HG02571 (cell line): Measurements from ENCODE around the gene CARD19.
A peak's percentile ranks its signal among the peaks of the same experiment; 100 is the strongest.

Source experiments
- ATAC-seq: cut with Tn5 transposase; IDR thresholded peaks from one replicate; pipeline ENCODE4 v1.9.1; 2021; ENCODE audit warnings: mild to moderate bottlenecking, moderate library complexity; ENCODE audit not compliant: unreplicated experiment

Gene CARD19

GRCh38 chr9:93149361-93149760, 53.3 kb downstream of the CARD19 start:
- ATAC-seq, result no peak

GRCh38 chr9:93151097-93151784, 55.2 kb downstream of the CARD19 start:
- ATAC-seq, result no peak

GRCh38 chr9:93154293-93154903, 58.4 kb downstream of the CARD19 start:
- ATAC-seq, result no peak

- no peak for ATAC-seq
Observed at GRCh38 chr9:93155716-93156474, 59.9 kb downstream of the CARD19 start.

- no peak for ATAC-seq
Observed at GRCh38 chr9:93156475-93157008, 60.5 kb downstream of the CARD19 start.

GRCh38 chr9:93159601-93160471, 63.8 kb downstream of the CARD19 start:
- ATAC-seq, result peak; percentile 80

- no peak for ATAC-seq
Observed at GRCh38 chr9:93161786-93162562, 66.0 kb downstream of the CARD19 start.
